Measurements from ENCODE around the gene HOXD10. TPM values are rescaled to one million over a fixed set of nuclear protein-coding genes. Genes with fewer than 3 reads are reported as not detected.

Gene HOXD10
- polyA plus RNA-seq, 4 donors = 132 to 203 (median 164) TPM

GRCh38 chr2:176105078-176105729 is 11.4 kb upstream of the HOXD10 start:
- DNase-seq (ENCODE audit: low read depth in 4 of 4, low spot score in 2 of 4) = no peak

- no peak for DNase-seq (ENCODE audit: low read depth in 4 of 4, low spot score in 2 of 4)
These were observed 10.6 kb upstream of the HOXD10 start for GRCh38 chr2:176105730-176106580.

- DNase-seq (ENCODE audit: low read depth in 4 of 4, low spot score in 2 of 4) = no peak
These were observed 9.7 kb upstream of the HOXD10 start, which contains the start of gene HOXD11 for GRCh38 chr2:176106581-176107539. Gene HOXD11 (plus strand): TSS chr2:176107280. CDS start chr2:176107356, 76 bp downstream.

- no peak for DNase-seq (ENCODE audit: low read depth in 4 of 4, low spot score in 2 of 4)
These were observed 8.8 kb upstream of the HOXD10 start for GRCh38 chr2:176107731-176108181.

- DNase-seq (ENCODE audit: low read depth in 4 of 4, low spot score in 2 of 4) = no peak
These were observed 7.2 kb upstream of the HOXD10 start for GRCh38 chr2:176109192-176109901.

- DNase-seq (ENCODE audit: low read depth in 4 of 4, low spot score in 2 of 4) = no peak
These were observed 6.6 kb upstream of the HOXD10 start for GRCh38 chr2:176109946-176110345.

GRCh38 chr2:176110415-176111308 is 5.9 kb upstream of the HOXD10 start:
- no peak for DNase-seq (ENCODE audit: low read depth in 4 of 4, low spot score in 2 of 4)

- DNase-seq (ENCODE audit: low read depth in 4 of 4, low spot score in 2 of 4) = no peak
These were observed 5.3 kb upstream of the HOXD10 start for GRCh38 chr2:176111309-176111663.

GRCh38 chr2:176111846-176112374 is 4.7 kb upstream of the HOXD10 start:
- DNase-seq (ENCODE audit: low read depth in 4 of 4, low spot score in 2 of 4) = no peak

- no peak for DNase-seq (ENCODE audit: low read depth in 4 of 4, low spot score in 2 of 4)
These were observed 3.9 kb upstream of the HOXD10 start for GRCh38 chr2:176112375-176113302.

- no peak for DNase-seq (ENCODE audit: low read depth in 4 of 4, low spot score in 2 of 4)
These were observed 2.3 kb upstream of the HOXD10 start for GRCh38 chr2:176114120-176114929.

GRCh38 chr2:176114930-176115625 is 1.5 kb upstream of the HOXD10 start:
- no peak for DNase-seq (ENCODE audit: low read depth in 4 of 4, low spot score in 2 of 4)

- no peak for DNase-seq (ENCODE audit: low read depth in 4 of 4, low spot score in 2 of 4)
These were observed 714 bp downstream of the HOXD10 start for GRCh38 chr2:176117162-176117822.

GRCh38 chr2:176117823-176118371 is 1.3 kb downstream of the HOXD10 start:
- no peak for DNase-seq (ENCODE audit: low read depth in 4 of 4, low spot score in 2 of 4)

GRCh38 chr2:176118601-176119339 is 2.2 kb downstream of the HOXD10 start:
- DNase-seq (ENCODE audit: low read depth in 4 of 4, low spot score in 2 of 4) = peak in 1 of 4 donors; percentile 91

Measured in left renal cortex interstitium (tissue), 4 donors.